Hepatocyte (in vitro differentiated cells): ENCODE results near the gene CCDC24. TPM values are rescaled to one million over a fixed set of nuclear protein-coding genes. Genes with fewer than 3 reads are reported as not detected.

Experiments
- DNase-seq: peaks from one replicate; pipeline ENCODE4 v3.0.0-alpha.2; 2016; ENCODE audit warnings: low spot score
- H2AFZ ChIP-seq: fragments of 200-600 bp; sonication (generic); 2 replicates; pipeline ENCODE4 v1.6.0; 2016; ENCODE audit warnings: antibody characterized with exemption, mild to moderate bottlenecking
- H3K27ac ChIP-seq: fragments of 200-600 bp; sonication (generic); 2 replicates; pipeline ENCODE4 v1.5.1; 2016; ENCODE audit warnings: mild to moderate bottlenecking
- H3K27me3 ChIP-seq: fragments of 200-600 bp; sonication (generic); 2 replicates; pipeline ENCODE4 v1.6.1; 2016
- H3K36me3 ChIP-seq: fragments of 200-600 bp; sonication (generic); replicated peaks from 2 replicates; pipeline ENCODE4 v1.5.1; 2016; ENCODE audit warnings: low read depth; ENCODE audit not compliant: insufficient read depth
- H3K4me1 ChIP-seq: fragments of 200-600 bp; sonication (generic); 2 replicates; pipeline ENCODE4 v1.5.1; 2016; ENCODE audit warnings: mild to moderate bottlenecking, moderate library complexity; ENCODE audit not compliant: insufficient read depth
- H3K4me2 ChIP-seq: fragments of 200-600 bp; sonication (generic); 2 replicates; pipeline ENCODE4 v1.6.0; 2016
- H3K4me3 ChIP-seq: fragments of 200-600 bp; sonication (generic); 2 replicates; pipeline ENCODE4 v1.5.1; 2016; ENCODE audit warnings: mild to moderate bottlenecking
- H3K79me2 ChIP-seq: fragments of 200-600 bp; sonication (generic); 2 replicates; pipeline ENCODE4 v1.6.0; 2017; ENCODE audit warnings: mild to moderate bottlenecking
- H3K9me2 ChIP-seq: fragments of 200-600 bp; sonication (generic); replicated peaks from 2 replicates; pipeline ENCODE4 v1.6.0; 2017; ENCODE audit warnings: mild to moderate bottlenecking; ENCODE audit not compliant: insufficient read depth
- H3K9me3 ChIP-seq: fragments of 200-600 bp; sonication (generic); 2 replicates; pipeline ENCODE4 v1.5.1; 2016; ENCODE audit warnings: low read depth, mild to moderate bottlenecking
- H4K20me1 ChIP-seq: fragments of 200-600 bp; sonication (generic); 2 replicates; pipeline ENCODE4 v1.6.0; 2016; ENCODE audit warnings: mild to moderate bottlenecking; ENCODE audit not compliant: insufficient read depth, poor library complexity, severe bottlenecking
- EZH2 ChIP-seq: fragments of 200-600 bp; sonication (generic); IDR thresholded peaks from 2 replicates; pipeline ENCODE4 v1.6.1; 2016; ENCODE audit warnings: antibody characterized with exemption, mild to moderate bottlenecking, borderline replicate concordance
- EZH2phosphoT487 ChIP-seq: fragments of 200-600 bp; sonication (generic); IDR thresholded peaks from one replicate; pipeline ENCODE4 v1.6.1; 2018; ENCODE audit warnings: antibody characterized with exemption, mild to moderate bottlenecking, low read depth, moderate library complexity; ENCODE audit not compliant: unreplicated experiment, severe bottlenecking
- WGBS: methylation state at CpG from one replicate; pipeline ENCODE4 v1.1.6; 2016; ENCODE audit warnings: low lambda C conversion rate; ENCODE audit errors: missing lambda C conversion rate; 5-methylcytosine and 5-hydroxymethylcytosine counted together
- polyA plus RNA-seq: library from polyadenylated mRNA; unstranded; fragments of >200 nt; fragmentation: Nextera tagmentation; extraction: Ambion mirVana; gene quantifications from 2 replicates; pipeline ENCODE4 v1.2.1, GENCODE V29; 2016
- total RNA-seq: library from RNA; depleted of rRNA; stranded (reverse); fragments of >200 nt; gene quantifications from 2 replicates; pipeline ENCODE4 v1.2.3, GENCODE V29; 2014
- TF ChIP-seq, protein P1 (sequence below): fragments of 200-600 bp; sonication (generic); IDR thresholded peaks from 2 replicates; pipeline ENCODE4 v1.5.1; 2016; ENCODE audit warnings: antibody characterized with exemption, mild to moderate bottlenecking; ENCODE audit not compliant: poor library complexity

CCDC24 gene
- total and polyA plus RNA-seq, 2 experiments from 2014 or later, result 13.2 to 23.7 TPM

DNA sequence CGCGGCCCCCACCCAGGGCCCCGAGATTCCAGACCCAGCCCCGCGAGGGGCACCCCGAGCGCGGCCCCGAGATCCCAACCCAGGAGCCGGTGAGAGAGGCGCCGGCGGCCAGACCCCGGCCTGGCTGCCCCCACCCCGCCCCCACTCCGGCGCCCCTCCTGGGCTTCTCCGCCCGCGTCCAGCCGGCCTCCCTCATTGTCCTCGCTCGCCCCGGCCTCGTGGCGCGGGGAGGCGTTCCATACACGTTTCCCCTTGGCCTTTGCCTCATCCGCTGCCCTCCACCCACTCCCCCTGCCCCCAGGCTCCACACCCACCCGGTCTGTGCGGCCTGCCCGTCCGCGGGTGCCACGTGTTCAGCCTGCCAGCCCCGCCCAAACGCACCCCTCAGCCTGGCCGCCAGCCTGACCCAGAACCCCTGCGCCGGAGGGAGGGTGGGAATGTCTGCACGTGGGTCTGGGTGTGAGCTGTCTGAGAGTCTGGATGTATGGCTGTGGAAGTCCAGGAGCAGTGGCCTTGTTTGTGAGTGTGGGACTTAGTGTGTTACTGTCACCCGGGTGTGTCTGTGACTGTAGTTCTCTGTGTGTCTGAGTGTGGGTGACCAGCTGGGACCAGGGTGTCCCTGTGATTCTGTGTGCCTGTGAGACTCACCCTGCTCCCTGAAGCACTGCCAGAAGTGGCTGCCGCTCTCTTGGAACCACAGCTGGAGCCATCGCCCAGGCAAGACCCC, 11.7 kb upstream of the CCDC24 start:
- Histone ChIP-seq H4K20me1 (peaks cover 30% of the 10 kb centered on the region), H3K36me3 (no peaks in the 10 kb centered on the region), H3K79me2 (peaks cover 53% of the 10 kb centered on the region), H3K9me2 (no peaks in the 10 kb centered on the region), H3K9me3 (no peaks in the 10 kb centered on the region), H3K4me3 (peak overlapping the region; percentile 70), H3K4me1 (peaks cover 35% of the 10 kb centered on the region), H3K27me3 (no peaks in the 10 kb centered on the region), H3K27ac (peak overlapping the region; percentile 79), H2AFZ (peak overlapping the region; percentile 52), H3K4me2 (peak overlapping the region; percentile 99)
- DNase-seq, result peak; percentile 77
- TF ChIP-seq, protein P1, sequence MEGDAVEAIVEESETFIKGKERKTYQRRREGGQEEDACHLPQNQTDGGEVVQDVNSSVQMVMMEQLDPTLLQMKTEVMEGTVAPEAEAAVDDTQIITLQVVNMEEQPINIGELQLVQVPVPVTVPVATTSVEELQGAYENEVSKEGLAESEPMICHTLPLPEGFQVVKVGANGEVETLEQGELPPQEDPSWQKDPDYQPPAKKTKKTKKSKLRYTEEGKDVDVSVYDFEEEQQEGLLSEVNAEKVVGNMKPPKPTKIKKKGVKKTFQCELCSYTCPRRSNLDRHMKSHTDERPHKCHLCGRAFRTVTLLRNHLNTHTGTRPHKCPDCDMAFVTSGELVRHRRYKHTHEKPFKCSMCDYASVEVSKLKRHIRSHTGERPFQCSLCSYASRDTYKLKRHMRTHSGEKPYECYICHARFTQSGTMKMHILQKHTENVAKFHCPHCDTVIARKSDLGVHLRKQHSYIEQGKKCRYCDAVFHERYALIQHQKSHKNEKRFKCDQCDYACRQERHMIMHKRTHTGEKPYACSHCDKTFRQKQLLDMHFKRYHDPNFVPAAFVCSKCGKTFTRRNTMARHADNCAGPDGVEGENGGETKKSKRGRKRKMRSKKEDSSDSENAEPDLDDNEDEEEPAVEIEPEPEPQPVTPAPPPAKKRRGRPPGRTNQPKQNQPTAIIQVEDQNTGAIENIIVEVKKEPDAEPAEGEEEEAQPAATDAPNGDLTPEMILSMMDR, result no peak
- TF ChIP-seq EZH2, result no peak
- TF ChIP-seq EZH2phosphoT487, result no peak
- WGBS, result 9% methylated on average over 18 of the region's 45 CpGs

DNA sequence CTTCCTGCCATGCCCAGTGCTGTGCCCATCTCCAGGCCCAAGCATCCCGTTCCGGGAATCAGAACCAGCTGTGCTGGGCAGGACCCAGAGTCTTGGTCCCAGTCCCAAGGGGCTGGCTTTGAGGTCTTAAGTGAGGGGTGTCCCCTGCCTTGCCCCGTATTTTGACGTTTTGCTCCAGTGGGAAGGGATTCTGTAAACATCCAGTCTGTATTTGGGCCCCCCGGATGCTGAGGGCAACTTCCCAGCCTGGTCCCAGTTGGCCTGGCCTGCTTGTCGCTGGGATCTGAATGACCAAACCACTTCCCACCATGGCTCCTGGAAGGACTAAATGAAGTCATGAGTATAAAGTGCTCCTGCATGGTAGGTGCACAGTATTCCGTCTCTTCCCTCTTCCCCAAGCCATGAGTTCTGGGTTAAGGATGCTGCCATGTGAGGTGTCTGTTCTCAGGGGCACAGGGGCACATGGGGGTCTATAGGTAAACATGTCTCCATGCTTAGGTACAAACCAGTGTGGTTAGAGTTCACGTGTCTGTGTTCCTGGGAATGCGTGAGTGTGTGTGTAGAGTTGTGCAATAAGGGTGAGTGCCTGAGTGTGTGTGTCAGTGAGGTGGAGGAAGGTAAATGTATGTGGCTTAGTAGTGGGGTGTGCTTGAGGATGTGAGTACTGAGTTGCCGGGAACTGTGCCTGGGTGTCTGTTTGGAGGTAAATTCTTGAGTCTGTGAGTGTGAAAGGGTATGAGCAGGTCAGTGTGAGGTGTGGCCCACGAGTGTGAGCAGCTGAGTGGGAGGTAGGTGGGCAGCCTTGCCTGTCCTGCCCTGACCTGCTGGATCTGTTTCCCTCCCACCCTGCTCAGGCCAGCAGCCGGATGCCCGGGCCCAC, 10.9 kb upstream of the CCDC24 start:
- H3K27me3 ChIP-seq, result no peaks in the 10 kb centered on the region
- H3K4me1 ChIP-seq, result peaks cover 35% of the 10 kb centered on the region
- H3K36me3 ChIP-seq, result no peaks in the 10 kb centered on the region
- peaks cover 47% of the 10 kb centered on the region for H3K79me2 ChIP-seq
- DNase-seq, result no peak
- H3K4me3 ChIP-seq, result no peak overlapping the region
- TF ChIP-seq EZH2phosphoT487, result no peak
- no peak for TF ChIP-seq EZH2
- TF ChIP-seq, protein P1, result no peak
- H4K20me1 ChIP-seq, result peaks cover 28% of the 10 kb centered on the region
- H3K9me2 ChIP-seq, result no peaks in the 10 kb centered on the region
- H2AFZ ChIP-seq, result no peak overlapping the region
- H3K4me2 ChIP-seq, result peak overlapping the region; percentile 99
- no peaks in the 10 kb centered on the region for H3K9me3 ChIP-seq
- WGBS, result 72% methylated on average over 13 of the region's 13 CpGs
- H3K27ac ChIP-seq, result peak overlapping the region; percentile 79

DNA sequence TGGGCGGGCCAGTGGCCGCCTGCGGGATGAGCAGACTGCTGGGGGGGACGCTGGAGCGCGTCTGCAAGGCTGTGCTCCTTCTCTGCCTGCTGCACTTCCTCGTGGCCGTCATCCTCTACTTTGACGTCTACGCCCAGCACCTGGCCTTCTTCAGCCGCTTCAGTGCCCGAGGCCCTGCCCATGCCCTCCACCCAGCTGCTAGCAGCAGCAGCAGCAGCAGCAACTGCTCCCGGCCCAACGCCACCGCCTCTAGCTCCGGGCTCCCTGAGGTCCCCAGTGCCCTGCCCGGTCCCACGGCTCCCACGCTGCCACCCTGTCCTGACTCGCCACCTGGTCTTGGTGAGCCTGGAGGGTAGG, 10.3 kb upstream of the CCDC24 start:
- DNase-seq, result no peak
- Histone ChIP-seq H3K4me2 (peak overlapping the region; percentile 99), H3K79me2 (peaks cover 40% of the 10 kb centered on the region), H3K4me1 (peaks cover 29% of the 10 kb centered on the region), H3K27ac (no peak overlapping the region), H3K9me3 (no peaks in the 10 kb centered on the region), H3K27me3 (no peaks in the 10 kb centered on the region), H3K36me3 (no peaks in the 10 kb centered on the region), H4K20me1 (peaks cover 21% of the 10 kb centered on the region), H2AFZ (no peak overlapping the region), H3K4me3 (no peak overlapping the region), H3K9me2 (no peaks in the 10 kb centered on the region)
- 90% methylated on average over 20 of the region's 20 CpGs for WGBS
- TF ChIP-seq, protein P1, result no peak
